ENCODE data around the gene NUDT12. TPM values are rescaled to one million over a fixed set of nuclear protein-coding genes. Genes with fewer than 3 reads are reported as not detected.

NUDT12 gene
- total RNA-seq, 1 experiment from 2014 or later = 11.5 TPM

DNA sequence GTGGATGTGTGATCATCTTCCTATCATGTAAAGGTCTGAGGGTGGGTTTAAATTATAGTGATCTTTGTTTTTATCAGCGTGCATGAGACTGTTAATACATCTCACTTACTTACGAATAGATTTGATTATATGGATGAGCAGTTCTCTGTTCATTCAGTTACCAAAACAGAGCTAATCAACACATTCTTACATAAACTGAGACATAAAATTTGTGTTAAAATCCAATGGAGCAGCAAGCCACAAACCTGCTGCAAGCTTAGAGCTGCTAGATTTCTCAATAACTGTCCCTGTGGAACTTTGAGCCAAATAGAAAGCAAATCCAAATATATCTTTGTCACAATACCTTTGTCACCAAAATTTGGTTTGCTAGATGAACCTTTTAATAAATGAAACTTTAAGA, 50.1 kb downstream of the NUDT12 start:
- H3K9me3 Mint-ChIP-seq (ENCODE audit: unreplicated experiment) = no peaks in the 10 kb centered on the region
- ChIA-PET POLR2A (interaction anchor here (0.5 to 1.1 kb wide), 2 partner anchors 10 to 16 kb away, joined by 3 to 5 read pairs; no protein-coding TSS in a partner anchor), CTCF (interaction anchor here (0.6 kb wide), 3 partner anchors 10 to 1156 kb away, joined by 3 to 4 read pairs (median 4); partner anchors contain the start of gene MACIR)
- DNase-seq (ENCODE audit: unreplicated experiment) = no peak
- H3K27ac Mint-ChIP-seq (ENCODE audit: low read depth, unreplicated experiment) = no peak overlapping the region
- intact Hi-C loops (cut with micrococcal nuclease) = no loop called here
- H3K4me3 Mint-ChIP-seq (ENCODE audit: unreplicated experiment) = no peak overlapping the region
- TF ChIP-seq, protein P1, sequence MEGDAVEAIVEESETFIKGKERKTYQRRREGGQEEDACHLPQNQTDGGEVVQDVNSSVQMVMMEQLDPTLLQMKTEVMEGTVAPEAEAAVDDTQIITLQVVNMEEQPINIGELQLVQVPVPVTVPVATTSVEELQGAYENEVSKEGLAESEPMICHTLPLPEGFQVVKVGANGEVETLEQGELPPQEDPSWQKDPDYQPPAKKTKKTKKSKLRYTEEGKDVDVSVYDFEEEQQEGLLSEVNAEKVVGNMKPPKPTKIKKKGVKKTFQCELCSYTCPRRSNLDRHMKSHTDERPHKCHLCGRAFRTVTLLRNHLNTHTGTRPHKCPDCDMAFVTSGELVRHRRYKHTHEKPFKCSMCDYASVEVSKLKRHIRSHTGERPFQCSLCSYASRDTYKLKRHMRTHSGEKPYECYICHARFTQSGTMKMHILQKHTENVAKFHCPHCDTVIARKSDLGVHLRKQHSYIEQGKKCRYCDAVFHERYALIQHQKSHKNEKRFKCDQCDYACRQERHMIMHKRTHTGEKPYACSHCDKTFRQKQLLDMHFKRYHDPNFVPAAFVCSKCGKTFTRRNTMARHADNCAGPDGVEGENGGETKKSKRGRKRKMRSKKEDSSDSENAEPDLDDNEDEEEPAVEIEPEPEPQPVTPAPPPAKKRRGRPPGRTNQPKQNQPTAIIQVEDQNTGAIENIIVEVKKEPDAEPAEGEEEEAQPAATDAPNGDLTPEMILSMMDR (IDR thresholded peaks at IDR 0.05; ENCODE audit: unreplicated experiment) = no peak
- BruUV-seq (replicated peaks) = no TSS peak
- peaks cover 12% of the 10 kb centered on the region for H3K4me1 Mint-ChIP-seq (ENCODE audit: insufficient read depth, unreplicated experiment)
- H3K36me3 Mint-ChIP-seq (ENCODE audit: insufficient read depth, unreplicated experiment) = no peaks in the 10 kb centered on the region
- H3K27me3 Mint-ChIP-seq (ENCODE audit: insufficient read depth, unreplicated experiment) = no peaks in the 10 kb centered on the region

DNA sequence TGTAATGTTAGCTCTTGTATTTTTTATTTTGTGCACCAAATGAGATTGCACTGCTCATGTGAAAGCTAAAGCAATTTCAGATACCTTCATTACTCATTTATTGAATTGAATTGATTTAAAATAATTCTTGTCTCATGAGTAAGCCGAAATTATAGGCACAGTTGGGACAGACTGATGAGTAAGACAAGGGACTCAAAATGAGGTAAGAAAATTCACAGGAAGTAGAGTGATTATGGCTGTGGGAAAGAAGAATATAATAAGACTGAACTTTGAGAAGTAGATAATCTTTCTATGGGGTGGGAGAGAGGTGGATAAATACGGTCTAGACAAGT, 51.1 kb downstream of the NUDT12 start:
- Mint-ChIP-seq H3K27ac (ENCODE audit: low read depth, unreplicated experiment) (no peak overlapping the region), H3K36me3 (ENCODE audit: insufficient read depth, unreplicated experiment) (no peaks in the 10 kb centered on the region), H3K9me3 (ENCODE audit: unreplicated experiment) (no peaks in the 10 kb centered on the region), H3K27me3 (ENCODE audit: insufficient read depth, unreplicated experiment) (no peaks in the 10 kb centered on the region), H3K4me3 (ENCODE audit: unreplicated experiment) (no peak overlapping the region), H3K4me1 (ENCODE audit: insufficient read depth, unreplicated experiment) (peaks cover 12% of the 10 kb centered on the region)
- DNase-seq (ENCODE audit: unreplicated experiment) = peak; percentile 36
- POLR2A ChIA-PET = interaction anchor here (0.7 kb wide), 1 partner anchor 24 kb away, joined by 3 read pairs; no protein-coding TSS in a partner anchor
- CTCF ChIA-PET = no interaction called here
- intact Hi-C loops (cut with micrococcal nuclease) = no loop called here
- no TSS peak for BruUV-seq (replicated peaks)
- TF ChIP-seq, protein P1 (IDR thresholded peaks at IDR 0.05; ENCODE audit: unreplicated experiment) = no peak

DNA sequence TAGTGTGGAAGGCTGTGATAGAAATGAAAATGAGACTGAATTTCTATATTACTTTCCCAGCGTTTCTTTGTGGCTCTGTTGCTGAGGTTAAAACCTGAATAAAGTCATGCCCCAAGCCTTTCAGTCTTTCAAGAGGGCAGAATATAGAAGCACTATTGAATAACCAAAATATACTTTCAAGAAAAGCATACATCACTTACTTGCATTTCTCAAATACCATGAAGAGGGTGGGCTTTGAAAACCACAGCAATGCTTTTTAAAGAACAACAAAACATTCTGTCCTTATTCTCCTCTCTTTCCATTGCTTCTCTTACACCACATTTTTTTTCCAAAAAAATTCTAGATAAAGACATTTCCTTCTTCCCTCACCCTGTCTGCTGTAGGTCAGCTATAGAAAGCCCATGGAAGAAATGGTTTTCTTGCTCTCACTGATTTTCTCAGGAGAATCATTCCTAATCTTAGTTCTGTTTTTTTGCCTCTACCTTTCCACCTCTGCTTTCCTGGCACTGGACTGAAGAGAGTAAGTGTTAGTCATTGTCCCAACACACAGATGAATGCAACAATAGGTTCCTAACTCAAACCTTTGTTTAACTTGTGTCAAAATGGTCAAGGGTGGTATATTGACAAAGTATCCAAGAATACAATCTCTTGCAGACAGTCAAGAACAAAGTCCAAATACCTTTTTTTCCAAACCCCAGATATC, 51.6 kb downstream of the NUDT12 start:
- ChIA-PET CTCF (interaction anchor here (2.1 kb wide), 1 partner anchor 8 kb away, joined by 4 read pairs; no protein-coding TSS in a partner anchor), POLR2A (interaction anchor here (0.7 kb wide), 1 partner anchor 24 kb away, joined by 3 read pairs; no protein-coding TSS in a partner anchor)
- intact Hi-C loops (cut with micrococcal nuclease) = no loop called here
- TF ChIP-seq, protein P1 (IDR thresholded peaks at IDR 0.05; ENCODE audit: unreplicated experiment) = no peak
- no peaks in the 10 kb centered on the region for H3K36me3 Mint-ChIP-seq (ENCODE audit: insufficient read depth, unreplicated experiment)
- no peaks in the 10 kb centered on the region for H3K27me3 Mint-ChIP-seq (ENCODE audit: insufficient read depth, unreplicated experiment)
- H3K9me3 Mint-ChIP-seq (ENCODE audit: unreplicated experiment) = no peaks in the 10 kb centered on the region
- no TSS peak for BruUV-seq (replicated peaks)
- peak; percentile 16 for DNase-seq (ENCODE audit: unreplicated experiment)
- H3K4me1 Mint-ChIP-seq (ENCODE audit: insufficient read depth, unreplicated experiment) = peaks cover 13% of the 10 kb centered on the region
- H3K27ac Mint-ChIP-seq (ENCODE audit: low read depth, unreplicated experiment) = no peak overlapping the region
- H3K4me3 Mint-ChIP-seq (ENCODE audit: unreplicated experiment) = no peak overlapping the region

DNA sequence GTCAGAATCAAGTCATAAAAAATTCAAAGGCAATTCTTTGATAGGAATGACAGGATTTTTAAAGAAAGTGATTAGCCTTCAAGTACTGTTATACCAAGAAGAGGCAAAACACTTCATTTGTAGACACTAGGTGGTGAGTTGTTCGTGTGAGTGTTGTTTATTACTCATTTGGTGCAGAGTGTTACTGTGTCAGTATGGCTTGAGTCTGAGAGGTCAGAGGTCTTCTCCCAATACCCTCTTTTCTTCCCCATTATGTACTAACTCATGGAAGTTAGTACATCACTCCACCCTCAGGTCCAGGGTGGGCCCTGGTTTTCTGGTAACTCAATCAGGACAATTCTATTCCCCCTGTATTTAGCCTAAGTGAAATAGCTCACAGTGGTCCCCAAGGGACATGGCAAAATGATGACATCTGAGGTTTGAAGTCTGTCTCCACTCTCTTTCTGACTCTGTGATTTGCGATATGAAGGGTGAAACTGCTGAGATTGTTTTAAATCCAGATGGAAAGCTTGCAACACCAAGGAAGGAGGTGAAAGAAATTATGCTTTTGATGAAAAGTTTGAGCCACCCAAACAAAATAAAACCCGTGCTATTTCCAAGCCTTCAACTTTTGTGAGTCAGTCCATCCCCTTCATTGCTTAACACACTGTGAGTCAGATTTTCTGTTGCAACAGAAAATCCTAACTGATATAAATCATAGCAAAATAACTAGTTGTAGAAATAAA, 56.8 kb downstream of the NUDT12 start:
- Mint-ChIP-seq H3K4me3 (ENCODE audit: unreplicated experiment) (peak overlapping the region; percentile 38), H3K27me3 (ENCODE audit: insufficient read depth, unreplicated experiment) (no peaks in the 10 kb centered on the region), H3K27ac (ENCODE audit: low read depth, unreplicated experiment) (peak overlapping the region; percentile 31), H3K9me3 (ENCODE audit: unreplicated experiment) (no peaks in the 10 kb centered on the region), H3K4me1 (ENCODE audit: insufficient read depth, unreplicated experiment) (peaks cover 17% of the 10 kb centered on the region), H3K36me3 (ENCODE audit: insufficient read depth, unreplicated experiment) (no peaks in the 10 kb centered on the region)
- ChIA-PET CTCF (interaction anchor here (0.8 to 1.2 kb wide), 3 partner anchors 30 to 1008 kb away, joined by 3 to 4 read pairs (median 3); no protein-coding TSS in a partner anchor), POLR2A (interaction anchor here (0.6 to 1.3 kb wide), 5 partner anchors 19 to 342 kb away, joined by 3 to 5 read pairs (median 4); no protein-coding TSS in a partner anchor)
- intact Hi-C loops (cut with micrococcal nuclease) = no loop called here
- peak; percentile 89 for DNase-seq (ENCODE audit: unreplicated experiment)
- BruUV-seq (replicated peaks) = no TSS peak
- TF ChIP-seq, protein P1 (IDR thresholded peaks at IDR 0.05; ENCODE audit: unreplicated experiment) = no peak

Data from MCF 10A (cell line).